ENCODE data around the gene CTRB2. TPM values are rescaled to one million over a fixed set of nuclear protein-coding genes. Genes with fewer than 3 reads are reported as not detected.

The CTRB2 gene
- total and polyA plus RNA-seq, 3 donors from 2014 or later: 0.63 to 1.1 (median 0.69) TPM

DNA sequence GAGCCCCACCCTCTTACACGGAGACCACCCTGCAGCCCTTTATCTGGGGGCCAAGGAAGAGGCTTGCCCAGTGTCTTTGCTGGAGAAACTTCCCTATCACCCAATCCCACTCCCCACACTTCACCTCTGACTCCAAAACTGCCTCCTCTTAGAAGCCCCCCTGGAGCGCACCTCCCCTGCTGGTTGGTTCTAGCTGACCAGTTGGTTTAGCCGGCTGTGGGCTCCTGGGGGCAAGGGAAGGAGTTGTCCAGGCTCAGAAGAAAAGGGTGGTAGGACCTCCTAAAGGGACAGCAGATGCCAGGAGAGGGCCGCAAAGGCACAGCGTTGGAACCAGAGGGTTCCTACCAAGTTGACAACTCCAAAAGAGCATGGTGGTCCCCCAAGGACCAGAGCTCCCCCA lies 42.5 kb upstream of the CTRB2 start:
- 60 to 83% methylated on average over 2 to 5 of the region's 5 CpGs for WGBS, 2 donors
- H3K4me3 ChIP-seq: no peak overlapping the region
- DNase-seq: no peak
- H3K27me3 ChIP-seq: no peaks in the 10 kb centered on the region
- TF ChIP-seq, protein P1, sequence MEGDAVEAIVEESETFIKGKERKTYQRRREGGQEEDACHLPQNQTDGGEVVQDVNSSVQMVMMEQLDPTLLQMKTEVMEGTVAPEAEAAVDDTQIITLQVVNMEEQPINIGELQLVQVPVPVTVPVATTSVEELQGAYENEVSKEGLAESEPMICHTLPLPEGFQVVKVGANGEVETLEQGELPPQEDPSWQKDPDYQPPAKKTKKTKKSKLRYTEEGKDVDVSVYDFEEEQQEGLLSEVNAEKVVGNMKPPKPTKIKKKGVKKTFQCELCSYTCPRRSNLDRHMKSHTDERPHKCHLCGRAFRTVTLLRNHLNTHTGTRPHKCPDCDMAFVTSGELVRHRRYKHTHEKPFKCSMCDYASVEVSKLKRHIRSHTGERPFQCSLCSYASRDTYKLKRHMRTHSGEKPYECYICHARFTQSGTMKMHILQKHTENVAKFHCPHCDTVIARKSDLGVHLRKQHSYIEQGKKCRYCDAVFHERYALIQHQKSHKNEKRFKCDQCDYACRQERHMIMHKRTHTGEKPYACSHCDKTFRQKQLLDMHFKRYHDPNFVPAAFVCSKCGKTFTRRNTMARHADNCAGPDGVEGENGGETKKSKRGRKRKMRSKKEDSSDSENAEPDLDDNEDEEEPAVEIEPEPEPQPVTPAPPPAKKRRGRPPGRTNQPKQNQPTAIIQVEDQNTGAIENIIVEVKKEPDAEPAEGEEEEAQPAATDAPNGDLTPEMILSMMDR (IDR thresholded peaks at IDR 0.05): no peak
- no peak for TF ChIP-seq POLR2A (IDR thresholded peaks at IDR 0.05)
- H3K9me3 ChIP-seq: no peaks in the 10 kb centered on the region
- H3K27ac ChIP-seq: peak overlapping the region; percentile 80 to 90
- H3K4me1 ChIP-seq: peaks cover 87% of the 10 kb centered on the region
- intact Hi-C loops (cut with DNase I; ENCODE audit: low total_unique reads): no loop called here
- no peaks in the 10 kb centered on the region for H3K36me3 ChIP-seq (ENCODE audit: low read depth, missing control alignments)

DNA sequence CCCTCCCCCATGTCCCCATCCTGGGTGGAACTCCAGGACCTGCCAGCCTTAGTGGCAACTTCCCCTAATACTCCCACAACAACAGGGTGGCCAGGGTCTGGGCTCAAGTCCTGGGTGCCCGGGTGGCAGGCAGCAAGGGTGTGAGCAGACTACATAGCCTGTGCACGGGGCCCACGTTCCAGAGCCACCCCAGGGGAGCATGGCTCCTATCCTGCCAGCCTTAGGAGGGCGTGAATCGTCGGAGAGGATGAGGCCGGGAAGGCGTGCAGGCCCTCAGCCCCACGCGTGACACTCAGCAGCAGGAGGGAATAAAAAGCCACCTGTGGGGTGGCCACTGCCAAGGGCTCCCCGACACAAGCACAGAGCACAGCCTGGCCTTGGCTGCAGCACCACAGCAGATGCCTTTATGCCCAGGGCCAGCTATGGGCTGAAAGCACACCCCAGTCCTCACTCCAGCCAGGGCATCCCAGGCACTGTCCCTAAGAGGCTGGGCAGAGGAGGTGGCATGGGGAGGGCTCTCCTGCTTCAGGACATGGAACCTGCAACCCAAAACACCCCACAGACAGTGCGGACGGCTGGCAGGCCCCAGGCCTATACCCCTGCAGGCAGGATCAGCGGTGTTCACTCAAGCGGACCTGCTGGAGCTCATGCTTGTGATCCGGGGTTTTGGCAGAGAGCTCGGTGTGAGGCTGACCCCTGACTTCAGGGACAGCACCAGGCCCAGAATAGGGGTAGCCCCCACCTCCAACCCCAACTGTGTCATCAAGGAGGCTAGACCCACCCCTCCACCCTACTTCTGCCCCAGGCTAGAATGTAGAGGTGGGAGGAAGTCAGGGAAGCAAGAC lies 41.8 kb upstream of the CTRB2 start:
- Histone ChIP-seq H3K27ac (peak overlapping the region; percentile 80 to 90), H3K27me3 (no peaks in the 10 kb centered on the region), H3K36me3 (ENCODE audit: low read depth, missing control alignments) (no peaks in the 10 kb centered on the region), H3K4me1 (peaks cover 87% of the 10 kb centered on the region), H3K4me3 (no peak overlapping the region), H3K9me3 (no peaks in the 10 kb centered on the region)
- DNase-seq: no peak
- intact Hi-C loops (cut with DNase I; ENCODE audit: low total_unique reads): no loop called here
- TF ChIP-seq, protein P1 (IDR thresholded peaks at IDR 0.05): no peak
- no peak for TF ChIP-seq POLR2A (IDR thresholded peaks at IDR 0.05)
- WGBS, 2 donors: 44 to 50% methylated on average over 2 to 17 of the region's 17 CpGs

DNA sequence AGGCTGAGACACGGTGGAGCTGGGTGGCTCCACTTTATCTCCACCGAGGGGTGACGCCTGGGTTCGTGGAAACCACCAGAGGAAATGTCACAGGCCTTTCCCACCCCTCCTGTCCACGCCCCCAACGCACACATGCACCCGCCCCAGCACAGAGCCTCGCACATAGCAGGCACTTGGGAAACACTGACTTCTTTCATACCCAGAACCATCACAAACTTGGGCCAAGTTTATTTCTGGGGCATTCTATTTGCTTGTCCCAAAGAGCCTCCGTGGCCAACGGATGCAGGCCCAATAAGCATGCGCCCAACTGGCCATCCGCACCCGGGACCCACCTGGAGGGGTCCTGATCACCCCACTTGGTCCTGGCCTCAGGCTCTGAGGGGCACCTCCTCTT lies 41.2 kb upstream of the CTRB2 start:
- WGBS, 2 donors: 53 to 73% methylated on average over 12 to 13 of the region's 13 CpGs
- Histone ChIP-seq H3K4me1 (peaks cover 87% of the 10 kb centered on the region), H3K9me3 (no peaks in the 10 kb centered on the region), H3K27me3 (no peaks in the 10 kb centered on the region), H3K27ac (peak overlapping the region; percentile 80 to 90), H3K4me3 (no peak overlapping the region), H3K36me3 (ENCODE audit: low read depth, missing control alignments) (no peaks in the 10 kb centered on the region)
- intact Hi-C loops (cut with DNase I; ENCODE audit: low total_unique reads): no loop called here
- no peak for DNase-seq
- TF ChIP-seq, protein P1 (IDR thresholded peaks at IDR 0.05): no peak
- TF ChIP-seq POLR2A (IDR thresholded peaks at IDR 0.05): no peak

DNA sequence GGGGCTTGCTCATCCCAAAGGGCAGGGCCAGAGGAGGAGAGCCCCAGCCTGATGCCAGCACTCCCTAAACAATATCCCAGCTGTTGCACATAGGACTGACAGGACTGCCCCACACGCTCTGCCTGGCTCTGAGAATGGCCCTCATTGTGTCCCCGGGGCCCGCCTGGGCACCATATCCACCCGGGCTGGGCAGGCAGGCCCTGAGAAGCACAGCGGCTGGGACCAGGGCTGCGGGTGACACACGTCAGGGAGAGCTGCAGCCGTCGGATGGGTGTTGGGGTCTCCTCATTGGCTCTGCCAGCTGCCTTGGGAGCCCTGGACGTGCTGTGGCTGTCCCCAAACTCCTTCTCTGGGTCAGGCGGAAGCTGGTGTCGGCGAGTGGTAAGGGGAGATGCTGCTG lies 40.3 kb upstream of the CTRB2 start:
- 69% methylated on average over 11 of the region's 13 CpGs; no CpG with 5 or more reads in 1 of the 2 donors for WGBS, 2 donors
- no peak overlapping the region for H3K4me3 ChIP-seq
- H3K27me3 ChIP-seq: no peaks in the 10 kb centered on the region
- intact Hi-C loops (cut with DNase I; ENCODE audit: low total_unique reads): no loop called here
- peaks cover 82% of the 10 kb centered on the region for H3K4me1 ChIP-seq
- H3K9me3 ChIP-seq: no peaks in the 10 kb centered on the region
- no peak for TF ChIP-seq POLR2A (IDR thresholded peaks at IDR 0.05)
- TF ChIP-seq, protein P1 (IDR thresholded peaks at IDR 0.05): no peak
- no peaks in the 10 kb centered on the region for H3K36me3 ChIP-seq (ENCODE audit: low read depth, missing control alignments)
- peak overlapping the region; percentile 80 to 90 for H3K27ac ChIP-seq
- no peak for DNase-seq
